PFSK-1 (cell line): ENCODE data around the gene SUPT3H.

Source experiments
- FOXP2 ChIP-seq: optimal IDR thresholded peaks from 2 replicates; pipeline ENCODE3; 2011; ENCODE audit warnings: borderline replicate concordance, control low read depth, inconsistent platforms; ENCODE audit not compliant: insufficient read depth; ENCODE audit errors: extremely low read length, extremely low read depth
- POLR2AphosphoS5 ChIP-seq: IDR thresholded peaks from 2 replicates; pipeline ENCODE4 v1.6.1; 2012; ENCODE audit warnings: low read depth, mild to moderate bottlenecking, control low read depth, low read length, moderate library complexity
- SIN3A ChIP-seq: IDR thresholded peaks from 2 replicates; pipeline ENCODE4 v1.6.1; 2012; ENCODE audit warnings: mild to moderate bottlenecking, low read length, moderate library complexity, borderline replicate concordance; ENCODE audit not compliant: insufficient read depth
- TAF1 ChIP-seq: IDR thresholded peaks from 2 replicates; pipeline ENCODE4 v1.6.1; 2012; ENCODE audit warnings: low read length, control low read depth, borderline replicate concordance; ENCODE audit not compliant: insufficient read depth

DNA sequence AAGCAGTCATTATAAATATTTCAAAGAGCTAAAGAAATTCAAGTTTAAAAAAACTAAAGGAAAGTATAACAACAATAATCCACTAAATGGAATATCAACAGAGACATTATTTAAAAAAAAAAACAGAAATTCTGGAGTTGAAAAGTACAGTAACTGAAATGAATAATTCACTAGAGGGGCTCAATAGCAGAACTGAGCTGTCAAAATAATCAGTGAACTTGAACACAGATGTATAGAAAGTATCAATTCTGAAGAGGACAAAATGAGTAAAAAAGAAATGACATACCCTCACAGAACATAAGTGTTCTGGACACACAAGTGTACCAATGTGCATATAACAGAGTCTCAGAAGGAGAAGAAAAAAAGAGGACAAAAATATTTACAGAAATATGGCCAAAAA lies 241.2 kb downstream of the SUPT3H start:
- TF ChIP-seq POLR2AphosphoS5 = no peak
- no peak for TF ChIP-seq TAF1
- no peak for TF ChIP-seq SIN3A
- no peak for TF ChIP-seq FOXP2
